ENCODE measurements around the gene ETV3. TPM values are rescaled to one million over a fixed set of nuclear protein-coding genes. Genes with fewer than 3 reads are reported as not detected.

Gene ETV3
- total RNA-seq, 1 experiment from 2014 or later: 36.3 TPM

DNA sequence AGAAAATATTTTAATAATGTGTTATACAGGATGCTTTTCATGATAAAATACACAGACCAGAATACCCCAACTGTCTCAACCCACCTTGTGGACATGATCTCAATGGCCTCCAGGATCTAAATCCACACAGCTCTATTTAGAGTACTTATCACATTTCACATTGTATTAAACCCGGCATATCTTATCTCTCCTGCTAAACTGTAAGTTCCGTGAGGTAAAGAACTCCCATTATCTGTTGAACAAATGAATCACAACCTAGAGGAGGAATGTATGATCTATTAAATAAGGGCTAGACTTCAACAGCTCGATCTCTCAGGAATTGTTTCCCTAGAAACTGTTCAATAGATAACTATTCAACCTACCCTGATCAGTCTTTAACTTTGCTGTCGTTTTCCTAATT, 6.9 kb downstream of the ETV3 start:
- H3K56ac ChIP-seq (ENCODE audit: insufficient read length, low read depth, low read length): no peak overlapping the region
- Mint-ChIP-seq H3K4me3 (no peak overlapping the region), H3K9me3 (no peaks in the 10 kb centered on the region), H3K36me3 (ENCODE audit: insufficient read depth in 1 of 3, low read depth in 3 of 3) (peaks cover 31 to 86% (median 77%) of the 10 kb centered on the region in 3 experiments; a peak in 6 of 7 replicates), H3K4me1 (peaks cover 1% of the 10 kb centered on the region in 2 experiments), H3K27ac (no peak overlapping the region), H3K27me3 (ENCODE audit: low read depth) (no peaks in the 10 kb centered on the region)
- no peaks in the 10 kb centered on the region for H3K9me3 ChIP-seq (ENCODE audit: control insufficient read depth, low read depth, low read length)
- WGBS (ENCODE audit: extremely low coverage, insufficient read length, low lambda C conversion rate): no CpG with 5 or more reads among the region's 4 CpGs
- TF ChIP-seq, protein P1, sequence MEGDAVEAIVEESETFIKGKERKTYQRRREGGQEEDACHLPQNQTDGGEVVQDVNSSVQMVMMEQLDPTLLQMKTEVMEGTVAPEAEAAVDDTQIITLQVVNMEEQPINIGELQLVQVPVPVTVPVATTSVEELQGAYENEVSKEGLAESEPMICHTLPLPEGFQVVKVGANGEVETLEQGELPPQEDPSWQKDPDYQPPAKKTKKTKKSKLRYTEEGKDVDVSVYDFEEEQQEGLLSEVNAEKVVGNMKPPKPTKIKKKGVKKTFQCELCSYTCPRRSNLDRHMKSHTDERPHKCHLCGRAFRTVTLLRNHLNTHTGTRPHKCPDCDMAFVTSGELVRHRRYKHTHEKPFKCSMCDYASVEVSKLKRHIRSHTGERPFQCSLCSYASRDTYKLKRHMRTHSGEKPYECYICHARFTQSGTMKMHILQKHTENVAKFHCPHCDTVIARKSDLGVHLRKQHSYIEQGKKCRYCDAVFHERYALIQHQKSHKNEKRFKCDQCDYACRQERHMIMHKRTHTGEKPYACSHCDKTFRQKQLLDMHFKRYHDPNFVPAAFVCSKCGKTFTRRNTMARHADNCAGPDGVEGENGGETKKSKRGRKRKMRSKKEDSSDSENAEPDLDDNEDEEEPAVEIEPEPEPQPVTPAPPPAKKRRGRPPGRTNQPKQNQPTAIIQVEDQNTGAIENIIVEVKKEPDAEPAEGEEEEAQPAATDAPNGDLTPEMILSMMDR (conservative IDR thresholded peaks at IDR 0.05): no peak
- no peak overlapping the region for H3K9ac ChIP-seq (ENCODE audit: extremely low read depth, insufficient read length, low read length)
- H2BK15ac ChIP-seq (ENCODE audit: low read depth, low read length): no peak overlapping the region
- no peak overlapping the region for H3K14ac ChIP-seq (ENCODE audit: insufficient read depth, low read length)
- H3T11ph ChIP-seq (ENCODE audit: low read length): no peak overlapping the region
- no peak overlapping the region for H2BK5ac ChIP-seq (ENCODE audit: insufficient read length, low read length)
- no peak overlapping the region for H3K4ac ChIP-seq (ENCODE audit: low read depth, low read length)
- H2AFZ ChIP-seq (ENCODE audit: low read length): no peak overlapping the region
- no peaks in the 10 kb centered on the region for H3K23me2 ChIP-seq (ENCODE audit: insufficient read length, low read depth, low read length, poor library complexity, severe bottlenecking)
- no peak overlapping the region for H3K18ac ChIP-seq (ENCODE audit: insufficient read length, low read depth, low read length)
- no peak for DNase-seq
- H2BK12ac ChIP-seq (ENCODE audit: insufficient read length, low read depth, low read length): no peak overlapping the region
- no peak overlapping the region for H4K8ac ChIP-seq (replicated peaks; ENCODE audit: insufficient read length, low read depth, low read length)
- H4K20me1 ChIP-seq (ENCODE audit: control insufficient read depth, insufficient read depth, insufficient read length): no peaks in the 10 kb centered on the region
- H3K4me2 ChIP-seq (ENCODE audit: insufficient read depth, insufficient read length, low read length): no peak overlapping the region
- no peak overlapping the region for H2BK120ac ChIP-seq (ENCODE audit: low read depth, low read length, poor library complexity, severe bottlenecking)
- no peak overlapping the region for H4K5ac ChIP-seq (ENCODE audit: insufficient read length, low read depth, low read length)
- H3K79me1 ChIP-seq (ENCODE audit: insufficient read depth, low read depth, low read length, poor library complexity, severe bottlenecking): peaks cover 7% of the 10 kb centered on the region
- no peak overlapping the region for H3K27ac ChIP-seq (ENCODE audit: insufficient read length, low read depth, low read length)
- no peak overlapping the region for H3K23ac ChIP-seq (ENCODE audit: insufficient read length, low read depth, low read length)
- no peak overlapping the region for H2AK5ac ChIP-seq (ENCODE audit: insufficient read length, low read length)
- no peaks in the 10 kb centered on the region for H3K4me1 ChIP-seq (ENCODE audit: insufficient read depth, low read length)
- peaks cover 2% of the 10 kb centered on the region; the same call in 1 of the 2 replicates for H3K79me2 ChIP-seq (ENCODE audit: insufficient read depth, low read length)
- H4K91ac ChIP-seq (ENCODE audit: insufficient read length, low read depth, low read length): no peak overlapping the region
- H2BK20ac ChIP-seq (ENCODE audit: low read depth, low read length, poor library complexity, severe bottlenecking): no peak overlapping the region
- no peaks in the 10 kb centered on the region for H3K27me3 ChIP-seq (ENCODE audit: insufficient read depth, low read length)
